Neural progenitor cell (in vitro differentiated cells): ENCODE results near the gene ZFP90. TPM values are rescaled to one million over a fixed set of nuclear protein-coding genes. Genes with fewer than 3 reads are reported as not detected.

Experiments
- DNase-seq: peaks from one replicate; pipeline ENCODE4 v3.0.0-alpha.2; 2016; ENCODE audit warnings: low spot score
- H2AFZ ChIP-seq: fragments of 200-600 bp; sonication (generic); replicated peaks from 2 replicates; pipeline ENCODE4 v1.6.1; 2016; ENCODE audit warnings: antibody characterized with exemption
- H3F3A ChIP-seq: fragments of 200-600 bp; sonication (generic); 2 replicates; pipeline ENCODE4 v1.6.1; 2016; ENCODE audit warnings: antibody characterized with exemption, low read depth
- H3K27ac ChIP-seq: fragments of 200-600 bp; sonication (generic); 2 replicates; pipeline ENCODE4 v1.5.1; 2016; ENCODE audit warnings: mild to moderate bottlenecking
- H3K27me3 ChIP-seq: fragments of 200-600 bp; sonication (generic); 2 replicates; pipeline ENCODE4 v1.6.1; 2016; ENCODE audit warnings: mild to moderate bottlenecking, moderate library complexity
- H3K36me3 ChIP-seq: fragments of 200-600 bp; sonication (generic); 2 replicates; pipeline ENCODE4 v1.5.1; 2016
- H3K4me1 ChIP-seq: fragments of 200-600 bp; sonication (generic); 2 replicates; pipeline ENCODE4 v1.6.1; 2016; ENCODE audit warnings: mixed run types
- H3K4me2 ChIP-seq: fragments of 200-600 bp; sonication (generic); 2 replicates; pipeline ENCODE4 v1.6.1; 2016
- H3K4me3 ChIP-seq: fragments of 200-600 bp; sonication (generic); 2 replicates; pipeline ENCODE4 v1.5.1; 2016
- H3K79me2 ChIP-seq: fragments of 200-600 bp; sonication (generic); 2 replicates; pipeline ENCODE4 v1.6.1; 2016; ENCODE audit warnings: low read depth
- H3K9ac ChIP-seq: fragments of 200-600 bp; sonication (generic); 2 replicates; pipeline ENCODE4 v1.6.1; 2016
- H3K9me3 ChIP-seq: fragments of 200-600 bp; sonication (generic); 2 replicates; pipeline ENCODE4 v1.5.1; 2016; ENCODE audit warnings: low read depth
- H4K20me1 ChIP-seq: fragments of 200-600 bp; sonication (generic); 2 replicates; pipeline ENCODE4 v1.6.1; 2016; ENCODE audit warnings: low read depth
- H3K27ac Mint-ChIP-seq: 3 replicates; pipeline ENCODE4 v1.8.0; 2021; ENCODE audit warnings: mixed read lengths
- H3K27me3 Mint-ChIP-seq: 2 replicates; pipeline ENCODE4 v1.8.0; 2022; ENCODE audit warnings: low read depth, mild to moderate bottlenecking, inconsistent platforms, moderate library complexity, mixed read lengths; ENCODE audit not compliant: insufficient read depth
- H3K36me3 Mint-ChIP-seq: 3 replicates; pipeline ENCODE4 v1.8.0; 2021; ENCODE audit warnings: mixed read lengths
- H3K4me1 Mint-ChIP-seq: 3 replicates; pipeline ENCODE4 v1.8.0; 2021; ENCODE audit warnings: mixed read lengths
- H3K4me3 Mint-ChIP-seq: 3 replicates; pipeline ENCODE4 v1.8.0; 2021; ENCODE audit warnings: mild to moderate bottlenecking, moderate library complexity, mixed read lengths
- H3K9me3 Mint-ChIP-seq: 3 replicates; pipeline ENCODE4 v1.8.0; 2020; ENCODE audit warnings: mixed read lengths
- CTCF ChIP-seq: fragments of 200-600 bp; sonication (generic); IDR thresholded peaks from 2 replicates; pipeline ENCODE4 v1.5.1; 2017; ENCODE audit warnings: antibody characterized with exemption, mild to moderate bottlenecking
- EZH2 ChIP-seq: fragments of 200-600 bp; sonication (generic); IDR thresholded peaks from 2 replicates; pipeline ENCODE4 v1.6.1; 2017; ENCODE audit warnings: antibody characterized with exemption, mild to moderate bottlenecking, moderate library complexity
- EZH2phosphoT487 ChIP-seq: fragments of 200-600 bp; sonication (generic); IDR thresholded peaks from 2 replicates; pipeline ENCODE4 v1.6.1; 2017; ENCODE audit warnings: antibody characterized with exemption
- total RNA-seq: library from RNA; depleted of rRNA; stranded (reverse); fragments of >200 nt; gene quantifications from 2 replicates; pipeline ENCODE4 v1.2.3, GENCODE V29; 2015; ENCODE audit warnings: low replicate concordance

ZFP90 gene
- total RNA-seq, 1 donor from 2014 or later = 63.6 TPM

- no peak overlapping the region for H3K4me3 Mint-ChIP-seq
Measured at GRCh38 chr16:68510775-68511174, 28.3 kb upstream of the ZFP90 start.

GRCh38 chr16:68512183-68512582 is 26.9 kb upstream of the ZFP90 start:
- Histone ChIP-seq H3K9ac (no peak overlapping the region), H3K4me1 (no peaks in the 10 kb centered on the region), H3K27me3 (peaks cover 7% of the 10 kb centered on the region), H3F3A (no peaks in the 10 kb centered on the region), H4K20me1 (no peaks in the 10 kb centered on the region), H3K4me3 (no peak overlapping the region), H3K27ac (no peak overlapping the region), H3K36me3 (no peaks in the 10 kb centered on the region), H2AFZ (no peak overlapping the region), H3K79me2 (no peaks in the 10 kb centered on the region), H3K9me3 (no peaks in the 10 kb centered on the region), H3K4me2 (no peak overlapping the region)
- Mint-ChIP-seq H3K27ac (no peak overlapping the region), H3K4me3 (no peak overlapping the region), H3K36me3 (no peaks in the 10 kb centered on the region), H3K27me3 (peaks cover 18% of the 10 kb centered on the region), H3K9me3 (no peaks in the 10 kb centered on the region), H3K4me1 (no peaks in the 10 kb centered on the region)
- no peak for TF ChIP-seq EZH2phosphoT487
- no peak for TF ChIP-seq EZH2
- no peak for TF ChIP-seq CTCF
- DNase-seq = no peak

More at GRCh38 chr16:68510775-68511174, 28.3 kb upstream of the ZFP90 start:
- Mint-ChIP-seq H3K36me3 (no peaks in the 10 kb centered on the region), H3K27me3 (peaks cover 14% of the 10 kb centered on the region), H3K4me1 (no peaks in the 10 kb centered on the region), H3K27ac (no peak overlapping the region), H3K9me3 (no peaks in the 10 kb centered on the region)
- Histone ChIP-seq H3K27ac (no peak overlapping the region), H3K9ac (no peak overlapping the region), H3K4me2 (no peak overlapping the region), H3K9me3 (no peaks in the 10 kb centered on the region), H3K27me3 (peaks cover 7% of the 10 kb centered on the region), H3F3A (no peaks in the 10 kb centered on the region), H3K36me3 (no peaks in the 10 kb centered on the region), H3K79me2 (no peaks in the 10 kb centered on the region), H3K4me1 (no peaks in the 10 kb centered on the region), H2AFZ (no peak overlapping the region), H4K20me1 (no peaks in the 10 kb centered on the region), H3K4me3 (no peak overlapping the region)
- no peak for TF ChIP-seq CTCF
- no peak for TF ChIP-seq EZH2
- TF ChIP-seq EZH2phosphoT487 = no peak
- no peak for DNase-seq

GRCh38 chr16:68512742-68513141 is 26.3 kb upstream of the ZFP90 start:
- H3K27ac ChIP-seq = no peak overlapping the region
- no peak for TF ChIP-seq CTCF
- no peak for TF ChIP-seq EZH2
- TF ChIP-seq EZH2phosphoT487 = no peak
- Mint-ChIP-seq H3K36me3 (no peaks in the 10 kb centered on the region), H3K27me3 (peaks cover 19% of the 10 kb centered on the region), H3K9me3 (no peaks in the 10 kb centered on the region), H3K27ac (no peak overlapping the region), H3K4me1 (no peaks in the 10 kb centered on the region), H3K4me3 (no peak overlapping the region)
- H3K27me3 ChIP-seq = peaks cover 7% of the 10 kb centered on the region
- H3K4me1 ChIP-seq = no peaks in the 10 kb centered on the region
- H2AFZ ChIP-seq = no peak overlapping the region
- no peaks in the 10 kb centered on the region for H3K9me3 ChIP-seq
- no peak for DNase-seq
- H3F3A ChIP-seq = no peaks in the 10 kb centered on the region
- H3K4me3 ChIP-seq = no peak overlapping the region
- H3K9ac ChIP-seq = no peak overlapping the region
- H4K20me1 ChIP-seq = no peaks in the 10 kb centered on the region
- H3K79me2 ChIP-seq = no peaks in the 10 kb centered on the region
- no peak overlapping the region for H3K4me2 ChIP-seq
- no peaks in the 10 kb centered on the region for H3K36me3 ChIP-seq
